ENCODE results near the gene UMODL1. TPM values are rescaled to one million over a fixed set of nuclear protein-coding genes. Genes with fewer than 3 reads are reported as not detected.

UMODL1 gene
- total and polyA plus RNA-seq, 3 donors from 2014 or later, result 1.7 to 7.8 (median 6.8) TPM

- H3K4me3 ChIP-seq, result no peak overlapping the region
- H3K27me3 ChIP-seq, result no peaks in the 10 kb centered on the region
- 91 to 93% methylated on average over 10 of the region's 10 CpGs for WGBS, 2 donors
- H3K27ac ChIP-seq, result no peak overlapping the region
- H3K4me1 ChIP-seq, result no peaks in the 10 kb centered on the region
- intact Hi-C loops (cut with DNase I; ENCODE audit: low total_unique reads), result no loop called here
- no peaks in the 10 kb centered on the region for H3K9me3 ChIP-seq
- TF ChIP-seq CTCF (IDR thresholded peaks at IDR 0.05), result no peak
- no peak for TF ChIP-seq POLR2A (IDR thresholded peaks at IDR 0.05)
- no peak for DNase-seq
- H3K36me3 ChIP-seq (ENCODE audit: low read depth, missing control alignments), result no peaks in the 10 kb centered on the region
Observed at GRCh38 chr21:42111811-42112210, 40.7 kb downstream of the UMODL1 start.

GRCh38 chr21:42112238-42112637 lies 41.1 kb downstream of the UMODL1 start:
- Histone ChIP-seq H3K27ac (no peak overlapping the region), H3K4me1 (no peaks in the 10 kb centered on the region), H3K27me3 (no peaks in the 10 kb centered on the region), H3K9me3 (no peaks in the 10 kb centered on the region), H3K36me3 (ENCODE audit: low read depth, missing control alignments) (no peaks in the 10 kb centered on the region), H3K4me3 (no peak overlapping the region)
- intact Hi-C loops (cut with DNase I; ENCODE audit: low total_unique reads), result no loop called here
- DNase-seq, result no peak
- TF ChIP-seq CTCF (IDR thresholded peaks at IDR 0.05) (no peak), POLR2A (IDR thresholded peaks at IDR 0.05) (no peak)
- 75 to 86% methylated on average over 1 of the region's 1 CpG for WGBS, 2 donors

- no peak for TF ChIP-seq POLR2A (IDR thresholded peaks at IDR 0.05)
- TF ChIP-seq CTCF (IDR thresholded peaks at IDR 0.05), result no peak
- Histone ChIP-seq H3K36me3 (ENCODE audit: low read depth, missing control alignments) (no peaks in the 10 kb centered on the region), H3K27me3 (no peaks in the 10 kb centered on the region), H3K4me3 (no peak overlapping the region), H3K27ac (no peak overlapping the region), H3K4me1 (no peaks in the 10 kb centered on the region), H3K9me3 (no peaks in the 10 kb centered on the region)
- no peak for DNase-seq
- WGBS, 2 donors, result 73 to 80% methylated on average over 4 of the region's 4 CpGs
- intact Hi-C loops (cut with DNase I; ENCODE audit: low total_unique reads), result no loop called here
Observed at GRCh38 chr21:42112857-42113256, 41.7 kb downstream of the UMODL1 start.

- no peak overlapping the region for H3K27ac ChIP-seq
- H3K27me3 ChIP-seq, result no peaks in the 10 kb centered on the region
- H3K36me3 ChIP-seq (ENCODE audit: low read depth, missing control alignments), result no peaks in the 10 kb centered on the region
- no peaks in the 10 kb centered on the region for H3K4me1 ChIP-seq
- intact Hi-C loops (cut with DNase I; ENCODE audit: low total_unique reads), result no loop called here
- TF ChIP-seq POLR2A (IDR thresholded peaks at IDR 0.05) (no peak), CTCF (IDR thresholded peaks at IDR 0.05) (no peak)
- WGBS, 2 donors, result 77 to 81% methylated on average over 13 of the region's 13 CpGs
- H3K9me3 ChIP-seq, result no peaks in the 10 kb centered on the region
- H3K4me3 ChIP-seq, result no peak overlapping the region
- no peak for DNase-seq
Observed at GRCh38 chr21:42113926-42114409, 42.9 kb downstream of the UMODL1 start.

GRCh38 chr21:42114646-42115045 lies 43.5 kb downstream of the UMODL1 start:
- no peaks in the 10 kb centered on the region for H3K27me3 ChIP-seq
- TF ChIP-seq CTCF (IDR thresholded peaks at IDR 0.05) (no peak), POLR2A (IDR thresholded peaks at IDR 0.05) (no peak)
- no peak overlapping the region for H3K4me3 ChIP-seq
- H3K9me3 ChIP-seq, result no peaks in the 10 kb centered on the region
- no peak overlapping the region for H3K27ac ChIP-seq
- intact Hi-C loops (cut with DNase I; ENCODE audit: low total_unique reads), result no loop called here
- 80 to 94% methylated on average over 7 of the region's 7 CpGs for WGBS, 2 donors
- H3K4me1 ChIP-seq, result no peaks in the 10 kb centered on the region
- no peaks in the 10 kb centered on the region for H3K36me3 ChIP-seq (ENCODE audit: low read depth, missing control alignments)
- DNase-seq, result no peak

Measured in testis (tissue), 3 donors.